GM21619 (cell line): ENCODE results near the gene TULP4.
"Not testable (repeated sequence)": the region's sequence is repeated elsewhere in the genome, so short reads cannot be mapped to it uniquely, and the experiment has no call there.

Experiments used
- ATAC-seq: cut with Tn5 transposase; IDR thresholded peaks from one replicate; pipeline ENCODE4 v1.9.1; 2021; ENCODE audit not compliant: unreplicated experiment

TULP4 gene

GRCh38 chr6:158292016-158292415 is 20.2 kb upstream of the TULP4 start:
- ATAC-seq, result no peak

DNA sequence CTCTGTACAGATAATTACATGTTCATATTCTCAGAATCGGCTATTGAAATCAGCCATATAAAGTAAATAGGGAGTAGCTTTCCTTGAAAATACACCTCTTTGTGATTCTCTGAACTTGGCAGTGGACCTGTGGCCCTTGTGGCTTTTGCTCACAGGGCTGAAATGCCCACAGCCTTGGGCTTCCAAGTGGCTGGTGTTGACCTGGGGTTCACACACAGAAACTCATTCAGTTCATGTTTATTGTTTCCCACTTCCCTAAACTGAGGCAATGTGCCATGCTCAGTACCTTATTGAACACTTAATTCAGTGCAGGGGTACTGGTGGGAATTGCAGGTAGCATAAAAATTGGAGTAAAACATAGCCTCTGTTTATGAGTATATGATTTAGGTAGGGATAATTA is 19.1 kb upstream of the TULP4 start:
- ATAC-seq, result no peak

- ATAC-seq, result not testable (repeated sequence)
Observed at GRCh38 chr6:158295976-158296853, 16.1 kb upstream of the TULP4 start.

- not testable (repeated sequence) for ATAC-seq
Observed at GRCh38 chr6:158296854-158297324, 15.4 kb upstream of the TULP4 start.

DNA sequence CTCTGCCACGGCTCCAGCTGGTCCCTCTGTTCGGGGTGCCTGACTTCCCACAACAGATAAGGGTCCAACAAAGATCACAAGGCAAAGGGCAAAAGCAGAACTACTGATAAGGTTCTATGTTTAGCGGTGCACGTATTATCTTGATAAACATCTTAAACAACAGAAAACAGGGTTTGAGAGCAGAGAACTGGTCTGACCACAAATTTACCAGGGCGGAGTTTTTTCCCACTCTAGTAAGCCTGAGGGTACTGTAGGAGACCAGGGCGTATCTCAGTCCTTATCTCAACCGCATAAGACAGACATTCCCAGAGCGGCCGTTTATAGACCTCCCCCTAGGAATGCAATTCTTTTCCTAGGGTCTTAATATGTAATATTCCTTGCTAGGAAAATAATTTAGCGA is 14.6 kb upstream of the TULP4 start:
- ATAC-seq, result not testable (repeated sequence)

- not testable (repeated sequence) for ATAC-seq
Observed at GRCh38 chr6:158300306-158301143, 11.7 kb upstream of the TULP4 start.

DNA sequence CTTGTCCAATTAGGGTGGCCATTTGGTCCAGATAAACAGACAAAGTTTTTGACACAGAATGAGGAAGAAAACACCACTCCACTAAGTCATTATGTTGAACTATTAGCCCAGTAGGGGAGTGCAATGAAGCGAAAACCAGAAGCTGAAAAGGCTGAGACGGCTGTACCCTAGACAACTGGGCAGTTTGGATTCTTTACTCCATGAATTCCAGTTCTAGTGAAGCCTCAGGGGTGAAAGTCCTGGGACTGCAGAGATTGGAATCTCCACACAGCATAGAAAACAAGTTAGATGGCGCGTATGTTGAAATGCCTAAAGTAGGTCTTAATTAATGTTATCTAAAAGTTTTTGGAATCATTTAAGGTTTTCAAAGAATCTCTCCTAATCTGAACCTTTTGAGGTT is 10.7 kb upstream of the TULP4 start:
- ATAC-seq, result not testable (repeated sequence)

DNA sequence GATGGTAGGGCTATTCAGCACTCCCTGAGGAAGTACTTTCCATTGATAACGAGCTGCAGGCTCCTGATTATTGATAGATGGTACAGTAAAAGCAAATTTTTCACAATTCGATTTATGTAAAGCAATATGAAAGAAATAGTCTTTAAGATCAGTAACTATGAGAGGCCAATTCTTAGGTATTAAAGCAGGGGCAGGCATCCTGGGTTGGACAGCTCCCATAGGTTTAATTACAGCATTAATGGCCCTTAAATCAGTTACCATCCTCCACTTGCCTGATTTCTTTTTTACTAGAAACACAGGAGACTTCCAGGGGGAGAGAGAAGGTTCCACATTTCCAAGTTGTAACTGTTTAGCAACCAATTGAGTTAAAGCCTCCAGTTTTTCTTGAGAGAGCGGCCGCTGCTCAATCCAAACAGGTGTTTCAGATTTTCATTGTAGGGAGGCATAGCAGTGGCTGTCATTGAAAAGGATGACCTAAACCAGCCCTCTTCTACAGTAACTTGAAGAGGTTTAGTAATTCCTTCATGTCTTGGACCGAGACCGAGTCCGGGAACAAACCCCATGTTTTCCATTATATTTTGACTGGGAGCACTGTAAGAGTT is 10.0 kb upstream of the TULP4 start:
- ATAC-seq, result not testable (repeated sequence)

GRCh38 chr6:158303210-158303731 is 9.0 kb upstream of the TULP4 start:
- ATAC-seq, result no peak

DNA sequence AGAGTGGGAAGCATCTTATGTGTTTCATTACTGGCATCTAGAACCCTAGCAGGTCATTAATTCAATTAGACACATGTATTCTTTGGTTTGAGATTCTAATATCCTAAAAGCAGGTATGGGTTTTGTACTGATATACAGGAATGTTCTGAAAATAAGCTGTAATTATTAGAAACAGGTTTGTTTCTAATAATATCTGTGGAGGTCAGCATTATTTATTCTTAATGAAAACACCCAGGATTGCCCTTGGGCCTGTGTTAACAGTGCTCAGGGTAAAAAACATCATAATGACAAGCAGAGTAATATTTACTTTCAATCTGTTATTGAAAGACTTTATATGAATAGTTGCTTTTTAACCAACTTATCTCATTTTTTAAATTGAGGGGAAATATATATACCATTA is 8.0 kb upstream of the TULP4 start:
- ATAC-seq, result no peak

- ATAC-seq, result no peak
Observed at GRCh38 chr6:158309814-158310213, 2.5 kb upstream of the TULP4 start.

GRCh38 chr6:158311193-158311592 is 1.1 kb upstream of the TULP4 start:
- ATAC-seq, result no peak

GRCh38 chr6:158311626-158312025 is 639 bp upstream of the TULP4 start:
- ATAC-seq, result no peak

DNA sequence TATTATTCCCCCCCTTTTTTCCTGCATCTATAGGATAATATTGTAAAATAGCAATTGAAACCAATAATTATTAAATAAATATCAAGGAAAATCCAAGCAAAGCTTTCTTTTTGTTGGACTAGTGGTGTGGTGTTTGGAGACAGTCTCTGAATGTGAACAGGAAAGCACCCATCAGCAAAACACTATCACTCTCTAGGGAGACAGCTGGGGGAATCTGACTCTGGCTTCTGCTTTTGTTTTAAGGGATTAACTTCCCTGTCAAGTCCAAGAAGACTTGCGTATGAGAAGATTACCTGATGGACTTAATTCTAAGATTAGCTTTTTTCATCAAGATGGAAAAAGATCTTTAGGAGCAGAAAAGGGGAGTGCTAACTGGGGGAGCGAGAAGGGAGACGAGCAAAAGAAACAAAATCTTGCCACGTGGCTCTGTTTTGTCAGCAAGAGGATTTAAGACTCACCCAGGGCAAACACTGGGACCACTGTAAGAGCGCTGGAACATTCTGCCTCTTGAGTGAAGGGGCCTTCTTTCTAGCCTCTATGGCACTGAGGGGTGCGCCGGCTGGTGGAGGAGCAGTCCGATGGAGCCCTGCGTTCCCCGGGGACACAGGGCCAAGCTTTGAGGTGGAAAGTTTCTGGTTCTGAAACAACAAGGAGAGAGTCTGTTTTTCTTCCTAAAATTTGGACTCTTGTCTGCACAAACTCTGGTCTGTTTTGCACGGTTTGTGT is 570 bp downstream of the TULP4 start:
- ATAC-seq, result no peak

GRCh38 chr6:158313989-158314388 is 1.7 kb downstream of the TULP4 start:
- peak; percentile 79 for ATAC-seq

GRCh38 chr6:158314737-158315136 is 2.5 kb downstream of the TULP4 start:
- no peak for ATAC-seq

GRCh38 chr6:158316022-158316421 is 3.8 kb downstream of the TULP4 start:
- no peak for ATAC-seq

DNA sequence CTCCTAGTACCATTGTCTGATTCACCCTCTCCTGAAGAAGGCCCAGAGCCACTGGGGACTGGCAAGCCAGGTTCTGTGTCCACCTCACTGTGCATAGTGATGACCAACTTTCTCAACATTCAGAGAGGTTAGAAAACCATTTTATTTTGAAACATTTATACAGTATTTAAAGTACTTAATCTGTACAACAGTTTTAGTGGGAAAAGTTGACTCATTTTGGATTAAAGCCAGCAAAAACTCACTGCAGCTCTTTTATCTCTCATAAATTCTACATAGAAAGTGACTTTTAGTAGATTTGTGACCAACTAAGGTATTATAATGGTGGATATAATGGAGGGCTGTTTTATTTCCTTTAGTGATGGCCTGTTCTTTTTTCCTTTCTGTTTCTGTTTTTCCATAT is 9.7 kb downstream of the TULP4 start:
- no peak for ATAC-seq

DNA sequence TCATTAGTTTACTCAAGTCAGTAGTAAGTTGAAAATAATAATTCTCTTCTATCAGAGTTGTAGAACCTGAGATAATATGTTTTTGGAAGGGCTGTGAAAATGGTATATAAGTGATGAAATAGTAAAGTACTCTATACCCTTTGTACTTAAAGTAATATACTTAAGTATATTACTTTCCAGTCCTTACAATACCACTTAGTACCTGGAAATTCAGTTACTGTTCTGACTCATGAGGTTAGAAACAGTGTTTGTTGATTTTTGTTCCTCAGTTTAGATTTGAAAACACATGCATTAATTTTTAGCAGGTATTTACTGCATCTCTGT is 10.1 kb downstream of the TULP4 start:
- no peak for ATAC-seq

DNA sequence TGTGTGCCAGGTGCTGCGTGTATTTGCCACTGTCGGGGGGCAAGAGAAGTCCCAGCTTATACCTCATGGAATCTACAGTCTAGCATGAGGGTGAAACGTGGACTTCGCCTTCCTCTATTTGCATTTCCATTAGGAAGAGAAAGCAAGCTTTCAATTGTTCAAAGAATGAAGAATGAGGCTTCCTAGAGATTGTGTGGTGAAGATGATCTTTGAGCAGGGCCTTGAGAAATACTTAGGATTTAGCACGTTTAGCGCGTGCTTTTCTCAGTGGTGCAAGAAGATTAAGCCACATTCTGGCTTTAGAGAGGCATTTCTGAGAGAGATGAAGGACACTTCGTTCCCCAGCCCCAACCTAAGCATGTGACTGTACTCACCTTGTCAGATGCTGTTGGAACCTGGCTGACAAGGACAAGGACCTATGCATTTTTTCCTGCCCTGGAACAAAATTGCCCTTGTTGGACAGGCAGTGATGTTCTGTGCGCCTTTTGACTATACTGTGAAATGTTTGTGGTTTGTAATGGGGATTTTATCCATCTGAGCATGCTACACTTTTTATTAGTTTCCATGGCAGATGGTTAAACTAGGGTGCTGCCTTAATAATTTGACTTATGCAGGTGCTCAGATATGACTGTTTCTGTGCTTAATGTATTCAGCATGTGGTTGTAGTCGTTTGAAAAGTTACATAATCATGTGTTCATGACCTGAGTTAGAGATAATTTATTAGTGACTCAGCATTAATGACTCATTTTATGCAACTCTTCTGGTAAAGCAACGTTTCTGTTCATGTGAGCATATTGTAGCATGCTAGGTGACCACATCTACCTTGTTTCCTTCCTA is 10.7 kb downstream of the TULP4 start:
- ATAC-seq, result peak; percentile 59
